A549 (cell line): ENCODE measurements around the gene KCNRG. TPM values are rescaled to one million over a fixed set of nuclear protein-coding genes. Genes with fewer than 3 reads are reported as not detected.

ENCODE experiments used
- ATAC-seq, 2 experiments: fragments of 200-7000 bp in 1 of 2; fragments of >200 bp in 1 of 2; cut with Nextera tagmentation in 1 of 2; cut with Tn5 transposase in 1 of 2; 3 replicates each; pipeline versions ENCODE4 v1.8.0 to v1.9.1; 2018 to 2020; ENCODE audit warnings: mild to moderate bottlenecking in 1 of 2, moderate library complexity in 1 of 2
- CTCF ChIA-PET: fragments of 300-600 bp; sonication (Branson Sonifier 250); formaldehyde crosslinking; extraction: SDS; loops from one replicate; lab custom pipeline; 2021; ENCODE audit warnings: antibody characterized with exemption, inconsistent platforms; lab: Yijun Ruan, JAX
- POLR2A ChIA-PET: fragments of 350-600 bp; formaldehyde crosslinking; extraction: SDS; loops from one replicate; lab custom pipeline; 2021; ENCODE audit warnings: antibody characterized with exemption, inconsistent platforms; lab: Yijun Ruan, JAX
- DNase-seq, 2 experiments: peaks; one replicate each; pipeline versions ENCODE4 v3.0.0 to v3.0.0-alpha.2; 2011 to 2016; ENCODE audit warnings: low read depth in 1 of 2, low spot score in 1 of 2
- FAIRE-seq: peaks from 2 replicates; lab custom pipeline; 2011; peaks lifted over from hg19 to GRCh38; lab: Jason Lieb, UNC
- H3K27ac ChIP-seq, 2 experiments: fragments of >200 bp; sonication (Bioruptor Twin); formaldehyde crosslinking; 3 replicates each; pipeline ENCODE4 v1.5.1; 2016 to 2017
- H3K4me1 ChIP-seq: fragments of >200 bp; sonication (Bioruptor Twin); formaldehyde crosslinking; 3 replicates; pipeline ENCODE4 v1.6.1; 2016
- H3K4me2 ChIP-seq: fragments of >200 bp; sonication (Bioruptor Twin); formaldehyde crosslinking; 3 replicates; pipeline ENCODE4 v1.6.1; 2016
- H3K4me3 ChIP-seq: fragments of >200 bp; sonication (Bioruptor Twin); formaldehyde crosslinking; 3 replicates; pipeline ENCODE4 v1.5.1; 2016
- H3K9me3 ChIP-seq: fragments of >200 bp; sonication (Bioruptor Twin); formaldehyde crosslinking; 3 replicates; pipeline ENCODE4 v1.6.1; 2016
- BHLHE40 ChIP-seq: IDR thresholded peaks from 2 replicates; pipeline ENCODE4 v1.6.1; 2012; ENCODE audit warnings: low read depth, low read length, inconsistent platforms
- CBX2 ChIP-seq: fragments of 200-600 bp; sonication (generic); IDR thresholded peaks from 2 replicates; pipeline ENCODE4 v1.6.1; 2016; ENCODE audit warnings: low read depth, mild to moderate bottlenecking, borderline replicate concordance
- CBX8 ChIP-seq: fragments of 200-600 bp; sonication (generic); IDR thresholded peaks from 2 replicates; pipeline ENCODE4 v1.6.1; 2016
- CEBPB ChIP-seq, 2 experiments: fragments of >200 bp in 1 of 2; sonication (Bioruptor Twin) in 1 of 2; formaldehyde crosslinking in 1 of 2; IDR thresholded peaks; 2 replicates each; pipeline ENCODE4 v1.6.1; 2012 to 2016
- EHMT2 ChIP-seq: fragments of 200-600 bp; sonication (generic); IDR thresholded peaks from 2 replicates; pipeline ENCODE4 v1.6.1; 2016; ENCODE audit warnings: antibody characterized with exemption, low read depth, mild to moderate bottlenecking, moderate library complexity
- EP300 ChIP-seq, 2 experiments: fragments of >200 bp; sonication (Bioruptor Twin); formaldehyde crosslinking; IDR thresholded peaks; 2 replicates in 1 of 2; 3 replicates in 1 of 2; pipeline ENCODE4 v1.6.1; 2016 to 2017
- FOSB ChIP-seq: fragments of 250-450 bp; sonication (Bioruptor Pico); IDR thresholded peaks from 2 replicates; pipeline ENCODE4 v1.5.0; 2020; ENCODE audit warnings: mild to moderate bottlenecking, moderate library complexity
- HDAC2 ChIP-seq: fragments of 200-600 bp; sonication (generic); IDR thresholded peaks from 2 replicates; pipeline ENCODE4 v1.6.1; 2016
- HOXA7 ChIP-seq: fragments of 250-450 bp; sonication (Bioruptor Pico); IDR thresholded peaks from 2 replicates; pipeline ENCODE4 v1.5.0; 2020; ENCODE audit warnings: mild to moderate bottlenecking, moderate library complexity
- MAZ ChIP-seq: fragments of 150-350 bp; IDR thresholded peaks from 2 replicates; pipeline ENCODE4 v1.6.1; 2014; ENCODE audit warnings: antibody characterized with exemption, low read depth, low read length, borderline replicate concordance
- MYC ChIP-seq: IDR thresholded peaks from 2 replicates; pipeline ENCODE4 v1.6.1; 2012; ENCODE audit warnings: mild to moderate bottlenecking, inconsistent platforms, low read length, improper control_type of control experiment, borderline replicate concordance
- NPAS2 ChIP-seq: fragments of 250-450 bp; sonication (Bioruptor Pico); IDR thresholded peaks from 2 replicates; pipeline ENCODE4 v1.8.0; 2022; ENCODE audit warnings: mild to moderate bottlenecking, moderate library complexity, borderline replicate concordance
- POLR2A ChIP-seq: IDR thresholded peaks from 2 replicates; pipeline ENCODE4 v1.6.1; 2012; ENCODE audit warnings: mild to moderate bottlenecking, low read length
- POLR2AphosphoS2 ChIP-seq: conservative IDR thresholded peaks from 2 replicates; pipeline ENCODE4 v1.6.1; 2012; ENCODE audit warnings: low read length, improper control_type of control experiment, inconsistent platforms
- RAD21 ChIP-seq, 2 experiments: fragments of >200 bp in 1 of 2; sonication (Bioruptor Twin) in 1 of 2; formaldehyde crosslinking in 1 of 2; IDR thresholded peaks in 1 of 2; conservative IDR thresholded peaks in 1 of 2; 2 replicates in 1 of 2; 3 replicates in 1 of 2; pipeline ENCODE4 v1.6.1; 2012 to 2018; ENCODE audit warnings: inconsistent platforms in 1 of 2
- RARB ChIP-seq: fragments of 250-450 bp; sonication (Bioruptor Pico); IDR thresholded peaks from 2 replicates; pipeline ENCODE4 v1.8.0; 2021; ENCODE audit warnings: mild to moderate bottlenecking, moderate library complexity
- RCOR1 ChIP-seq: fragments of 150-350 bp; IDR thresholded peaks from 2 replicates; pipeline ENCODE4 v1.6.1; 2014; ENCODE audit warnings: antibody characterized with exemption, low read length, low read depth
- RFX5 ChIP-seq: fragments of 450-650 bp; IDR thresholded peaks from 2 replicates; pipeline ENCODE4 v1.7.1; 2014; ENCODE audit warnings: antibody characterized with exemption, mild to moderate bottlenecking, moderate library complexity
- SMC3 ChIP-seq: fragments of >200 bp; sonication (Bioruptor Twin); formaldehyde crosslinking; IDR thresholded peaks from 3 replicates; pipeline ENCODE4 v1.6.1; 2018; ENCODE audit warnings: inconsistent platforms
- TP53 ChIP-seq: fragments of 250-450 bp; sonication (Bioruptor Pico); IDR thresholded peaks from 2 replicates; pipeline ENCODE4 v1.5.0; 2021; ENCODE audit warnings: mild to moderate bottlenecking, moderate library complexity
- WGBS: methylation state at CpG from one replicate; pipeline ENCODE4 v1.1.6; 2017; ENCODE audit errors: missing lambda C conversion rate; 5-methylcytosine and 5-hydroxymethylcytosine counted together
- polyA plus RNA-seq, 4 experiments: library from polyadenylated mRNA; depleted of rRNA in 3 of 4; stranded (reverse); fragments of >200 nt; fragmentation: RNase III in 1 of 4; extraction: RNeasy Plus Mini Kit Qiagen cat#74134 plus additional on column Dnase treatment in 1 of 4; gene quantifications; 2 replicates in 3 of 4; 3 replicates in 1 of 4; pipeline ENCODE4 v1.2.3, GENCODE V29; 2011 to 2017
- TF ChIP-seq, protein P1 (sequence below): fragments of 150-350 bp; IDR thresholded peaks from 2 replicates; pipeline ENCODE4 v1.6.1; 2014; ENCODE audit warnings: low read depth, mild to moderate bottlenecking, low read length
- TF ChIP-seq, protein P2 (sequence below): IDR thresholded peaks from 2 replicates; pipeline ENCODE4 v1.6.1; 2012
- TF ChIP-seq, protein P3 (sequence below): fragments of >200 bp; sonication (Bioruptor Twin); formaldehyde crosslinking; IDR thresholded peaks from 3 replicates; pipeline ENCODE4 v1.5.1; 2016
- TF ChIP-seq, protein P4 (sequence below): fragments of 250-450 bp; sonication (Bioruptor Pico); IDR thresholded peaks from 2 replicates; pipeline ENCODE4 v1.5.0; 2020; ENCODE audit warnings: low read depth, mild to moderate bottlenecking, moderate library complexity

The KCNRG gene
- polyA plus RNA-seq, 2 of the 4 experiments (the other 2 are of a cell fraction), result 0.53 to 1.5 TPM

DNA sequence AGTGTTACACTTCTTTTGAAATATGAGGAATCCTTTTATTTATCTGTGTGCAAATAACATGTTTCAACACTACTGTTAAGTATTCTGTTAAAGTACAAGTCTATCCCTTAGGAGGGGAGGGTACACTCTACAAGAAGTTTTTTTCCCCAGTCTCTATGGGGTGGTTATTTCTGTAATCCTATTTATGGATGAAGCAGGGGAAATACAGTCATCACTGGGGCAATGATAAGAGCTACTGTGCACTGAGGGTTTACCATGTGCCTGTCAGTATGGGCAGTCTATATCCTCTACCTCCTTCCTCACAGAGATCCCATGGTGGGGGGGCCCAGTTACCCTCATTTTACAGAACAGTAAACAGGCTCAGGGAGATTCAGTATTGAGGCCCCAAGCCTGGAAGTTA, 35.0 kb upstream of the KCNRG start:
- CTCF ChIA-PET, result interaction anchor here (1.1 to 1.4 kb wide), 2 partner anchors 17 to 86 kb away, joined by 3 read pairs; partner anchors contain the start of gene TRIM13
- no peak overlapping the region for H3K4me2 ChIP-seq
- H3K27ac ChIP-seq, result no peak overlapping the region
- POLR2A ChIA-PET, result no interaction called here
- FAIRE-seq (no peak), DNase-seq (no peak)
- no peak for TF ChIP-seq TP53
- TF ChIP-seq, protein P1, sequence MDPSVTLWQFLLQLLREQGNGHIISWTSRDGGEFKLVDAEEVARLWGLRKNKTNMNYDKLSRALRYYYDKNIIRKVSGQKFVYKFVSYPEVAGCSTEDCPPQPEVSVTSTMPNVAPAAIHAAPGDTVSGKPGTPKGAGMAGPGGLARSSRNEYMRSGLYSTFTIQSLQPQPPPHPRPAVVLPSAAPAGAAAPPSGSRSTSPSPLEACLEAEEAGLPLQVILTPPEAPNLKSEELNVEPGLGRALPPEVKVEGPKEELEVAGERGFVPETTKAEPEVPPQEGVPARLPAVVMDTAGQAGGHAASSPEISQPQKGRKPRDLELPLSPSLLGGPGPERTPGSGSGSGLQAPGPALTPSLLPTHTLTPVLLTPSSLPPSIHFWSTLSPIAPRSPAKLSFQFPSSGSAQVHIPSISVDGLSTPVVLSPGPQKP, result no peak
- TF ChIP-seq RAD21 (conservative IDR thresholded peaks at IDR 0.05 in 1 of 2, IDR thresholded peaks at IDR 0.05 in 1 of 2), result no peak
- no peak for TF ChIP-seq RCOR1
- TF ChIP-seq RARB (CRISPR knock-in tag), result no peak
- no peak for TF ChIP-seq MAZ
- no peak for TF ChIP-seq CBX2
- TF ChIP-seq, all 56 proteins: peak for 0
- ATAC-seq, result no peak
- Histone ChIP-seq H3K9me3 (no peaks in the 10 kb centered on the region), H3K4me1 (peaks cover 7% of the 10 kb centered on the region; the same call in 1 of the 3 replicates), H3K4me3 (no peak overlapping the region)

DNA sequence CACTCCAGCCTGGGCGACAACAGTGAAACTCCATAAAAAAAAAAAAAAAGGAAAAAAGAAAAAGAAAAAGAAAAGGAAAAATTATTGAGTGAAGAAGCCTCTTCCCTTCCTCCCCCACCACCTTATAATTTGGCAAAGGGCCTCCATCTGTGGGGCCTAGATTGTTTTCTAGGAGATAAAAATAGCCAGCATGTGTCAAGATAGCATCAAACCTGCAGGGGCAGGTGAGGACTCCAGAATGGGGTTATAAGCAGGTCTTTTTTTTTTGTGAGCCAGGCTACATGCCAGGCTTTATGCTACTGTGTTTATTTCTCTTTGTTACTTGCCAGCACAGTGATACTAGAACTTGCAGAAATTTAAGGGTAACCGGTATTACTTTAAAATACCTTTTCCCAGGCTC, 30.1 kb upstream of the KCNRG start:
- FAIRE-seq (no peak), DNase-seq (no peak), ATAC-seq (no peak)
- CTCF ChIA-PET, result interaction anchor here (1.4 kb wide), 1 partner anchor 9 kb away, joined by 4 read pairs; no protein-coding TSS in a partner anchor
- WGBS, result 79% methylated on average over 2 of the region's 2 CpGs
- H3K9me3 ChIP-seq, result no peaks in the 10 kb centered on the region
- H3K4me1 ChIP-seq, result no peaks in the 10 kb centered on the region
- H3K27ac ChIP-seq, result no peak overlapping the region
- TF ChIP-seq BHLHE40 (no peak), CBX2 (no peak), POLR2A (no peak), SMC3 (no peak)
- TF ChIP-seq, protein P2, sequence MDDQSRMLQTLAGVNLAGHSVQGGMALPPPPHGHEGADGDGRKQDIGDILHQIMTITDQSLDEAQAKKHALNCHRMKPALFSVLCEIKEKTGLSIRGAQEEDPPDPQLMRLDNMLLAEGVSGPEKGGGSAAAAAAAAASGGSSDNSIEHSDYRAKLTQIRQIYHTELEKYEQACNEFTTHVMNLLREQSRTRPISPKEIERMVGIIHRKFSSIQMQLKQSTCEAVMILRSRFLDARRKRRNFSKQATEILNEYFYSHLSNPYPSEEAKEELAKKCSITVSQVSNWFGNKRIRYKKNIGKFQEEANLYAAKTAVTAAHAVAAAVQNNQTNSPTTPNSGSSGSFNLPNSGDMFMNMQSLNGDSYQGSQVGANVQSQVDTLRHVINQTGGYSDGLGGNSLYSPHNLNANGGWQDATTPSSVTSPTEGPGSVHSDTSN, result no peak
- TF ChIP-seq, protein P3, sequence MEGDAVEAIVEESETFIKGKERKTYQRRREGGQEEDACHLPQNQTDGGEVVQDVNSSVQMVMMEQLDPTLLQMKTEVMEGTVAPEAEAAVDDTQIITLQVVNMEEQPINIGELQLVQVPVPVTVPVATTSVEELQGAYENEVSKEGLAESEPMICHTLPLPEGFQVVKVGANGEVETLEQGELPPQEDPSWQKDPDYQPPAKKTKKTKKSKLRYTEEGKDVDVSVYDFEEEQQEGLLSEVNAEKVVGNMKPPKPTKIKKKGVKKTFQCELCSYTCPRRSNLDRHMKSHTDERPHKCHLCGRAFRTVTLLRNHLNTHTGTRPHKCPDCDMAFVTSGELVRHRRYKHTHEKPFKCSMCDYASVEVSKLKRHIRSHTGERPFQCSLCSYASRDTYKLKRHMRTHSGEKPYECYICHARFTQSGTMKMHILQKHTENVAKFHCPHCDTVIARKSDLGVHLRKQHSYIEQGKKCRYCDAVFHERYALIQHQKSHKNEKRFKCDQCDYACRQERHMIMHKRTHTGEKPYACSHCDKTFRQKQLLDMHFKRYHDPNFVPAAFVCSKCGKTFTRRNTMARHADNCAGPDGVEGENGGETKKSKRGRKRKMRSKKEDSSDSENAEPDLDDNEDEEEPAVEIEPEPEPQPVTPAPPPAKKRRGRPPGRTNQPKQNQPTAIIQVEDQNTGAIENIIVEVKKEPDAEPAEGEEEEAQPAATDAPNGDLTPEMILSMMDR, result no peak
- no peak overlapping the region for H3K4me2 ChIP-seq
- POLR2A ChIA-PET, result no interaction called here
- H3K4me3 ChIP-seq, result no peak overlapping the region

DNA sequence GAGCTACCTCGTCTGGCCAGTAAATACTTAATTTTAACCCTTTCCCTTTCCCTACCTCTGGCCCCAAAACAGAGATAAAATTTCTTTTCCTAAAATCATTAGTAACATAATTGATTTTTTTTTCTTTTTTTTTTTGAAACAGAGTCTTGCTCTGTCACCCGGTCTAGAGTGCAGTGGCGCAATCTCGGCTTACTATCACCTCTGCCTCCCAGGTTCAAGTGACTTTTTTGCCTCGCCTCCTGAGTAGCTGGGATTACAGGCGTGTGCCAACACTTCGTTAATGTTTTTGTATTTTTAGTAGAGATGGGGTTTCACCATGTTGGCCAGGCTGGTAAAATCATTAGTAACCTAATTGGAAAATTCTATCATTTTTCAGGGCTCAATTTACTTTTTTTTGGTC, 28.8 kb upstream of the KCNRG start:
- FAIRE-seq (no peak), ATAC-seq (no peak), DNase-seq (no peak)
- H3K27ac ChIP-seq, result no peak overlapping the region
- H3K9me3 ChIP-seq, result no peaks in the 10 kb centered on the region
- H3K4me1 ChIP-seq, result no peaks in the 10 kb centered on the region
- POLR2A ChIA-PET, result no interaction called here
- WGBS, result 93% methylated on average over 7 of the region's 7 CpGs
- H3K4me2 ChIP-seq, result no peak overlapping the region
- no peak overlapping the region for H3K4me3 ChIP-seq
- CTCF ChIA-PET, result interaction anchor here (0.6 to 2.8 kb wide), 3 partner anchors 10 to 793 kb away, joined by 3 to 11 read pairs (median 7); no protein-coding TSS in a partner anchor
- TF ChIP-seq EP300 (IDR thresholded peaks at IDR 0.05) (no peak), HOXA7 (no peak), HDAC2 (no peak), RCOR1 (no peak), POLR2AphosphoS2 (no peak), RAD21 (conservative IDR thresholded peaks at IDR 0.05 in 1 of 2, IDR thresholded peaks at IDR 0.05 in 1 of 2) (no peak), EHMT2 (no peak), CBX8 (no peak), SMC3 (no peak), TP53 (no peak), RFX5 (no peak), NPAS2 (CRISPR knock-in tag) (no peak), MYC (no peak), FOSB (CRISPR knock-in tag) (no peak), CEBPB (IDR thresholded peaks at IDR 0.05) (no peak)
- TF ChIP-seq, protein P1, result no peak
- TF ChIP-seq, protein P4, sequence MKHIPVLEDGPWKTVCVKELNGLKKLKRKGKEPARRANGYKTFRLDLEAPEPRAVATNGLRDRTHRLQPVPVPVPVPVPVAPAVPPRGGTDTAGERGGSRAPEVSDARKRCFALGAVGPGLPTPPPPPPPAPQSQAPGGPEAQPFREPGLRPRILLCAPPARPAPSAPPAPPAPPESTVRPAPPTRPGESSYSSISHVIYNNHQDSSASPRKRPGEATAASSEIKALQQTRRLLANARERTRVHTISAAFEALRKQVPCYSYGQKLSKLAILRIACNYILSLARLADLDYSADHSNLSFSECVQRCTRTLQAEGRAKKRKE (CRISPR knock-in tag), result no peak
